ENCODE data around the gene SEMA4D.

GRCh38 chr9:89528540-89528939 lies 30.6 kb upstream of the SEMA4D start:
- no peak for TF ChIP-seq CTCF (IDR thresholded peaks at IDR 0.05)
- TF ChIP-seq POLR2A (IDR thresholded peaks at IDR 0.05), result no peak

Data from uterus (tissue), 2 donors.